Mucosa of descending colon (tissue), 3 donors: Measurements from ENCODE around the gene SOCS3. TPM values are rescaled to one million over a fixed set of nuclear protein-coding genes. Genes with fewer than 3 reads are reported as not detected.

Source experiments
- ATAC-seq: fragments of 200-7000 bp; cut with Tn5 transposase; one replicate; pipeline ENCODE4 v1.9.1; 2020; ENCODE audit warnings: mild to moderate bottlenecking, moderate library complexity
- DNase-seq, 3 donors: peaks; one replicate each; pipeline ENCODE4 v3.0.0-alpha.2; 2020
- H3K36me3 ChIP-seq: fragments of 200-600 bp; one replicate; pipeline ENCODE4 v1.8.0; 2021; ENCODE audit warnings: low read depth, mild to moderate bottlenecking
- H3K4me1 ChIP-seq: fragments of 200-600 bp; one replicate; pipeline ENCODE4 v1.8.0; 2021; ENCODE audit warnings: low read depth, mild to moderate bottlenecking
- H3K4me3 ChIP-seq: fragments of 200-600 bp; one replicate; pipeline ENCODE4 v1.8.0; 2021; ENCODE audit warnings: mild to moderate bottlenecking
- H3K9me3 ChIP-seq: fragments of 200-600 bp; one replicate; pipeline ENCODE4 v1.8.0; 2021; ENCODE audit warnings: mild to moderate bottlenecking
- intact Hi-C, 2 donors: fragments of 100-400 bp; cut with DNase I in 1 of 2; cut with micrococcal nuclease in 1 of 2; formaldehyde crosslinking; loops; one replicate each; pipeline versions ENCODE4 v1.11.0 to v1.11.1; 2022; cut with DNase I, micrococcal nuclease
- total RNA-seq, 3 donors: library from RNA; stranded (reverse); fragmentation: NEBNext Ultra II Directional in 2 of 3; extraction: Animal tissue kit (Norgen Biotek cat#: 25700) in 2 of 3; gene quantifications; one replicate each; pipeline versions ENCODE4 v1.2.1 to v1.2.4, GENCODE V29; 2021 to 2023
- TF ChIP-seq, protein P1 (sequence below): fragments of 200-600 bp; IDR thresholded peaks from one replicate; pipeline ENCODE4 v1.8.0; 2022; ENCODE audit warnings: antibody characterized with exemption, mild to moderate bottlenecking
- donor health status: DM: no; HTN: no; CAD: no; lungs with moderate emphysema.
- donor health status: DM: no; HTN: no; CAD: no.
- donor health status: DM: no; HTN: yes; CAD: no.

The SOCS3 gene
- total RNA-seq, 3 donors from 2014 or later: 21.9 to 41.3 (median 23.2) TPM

DNA sequence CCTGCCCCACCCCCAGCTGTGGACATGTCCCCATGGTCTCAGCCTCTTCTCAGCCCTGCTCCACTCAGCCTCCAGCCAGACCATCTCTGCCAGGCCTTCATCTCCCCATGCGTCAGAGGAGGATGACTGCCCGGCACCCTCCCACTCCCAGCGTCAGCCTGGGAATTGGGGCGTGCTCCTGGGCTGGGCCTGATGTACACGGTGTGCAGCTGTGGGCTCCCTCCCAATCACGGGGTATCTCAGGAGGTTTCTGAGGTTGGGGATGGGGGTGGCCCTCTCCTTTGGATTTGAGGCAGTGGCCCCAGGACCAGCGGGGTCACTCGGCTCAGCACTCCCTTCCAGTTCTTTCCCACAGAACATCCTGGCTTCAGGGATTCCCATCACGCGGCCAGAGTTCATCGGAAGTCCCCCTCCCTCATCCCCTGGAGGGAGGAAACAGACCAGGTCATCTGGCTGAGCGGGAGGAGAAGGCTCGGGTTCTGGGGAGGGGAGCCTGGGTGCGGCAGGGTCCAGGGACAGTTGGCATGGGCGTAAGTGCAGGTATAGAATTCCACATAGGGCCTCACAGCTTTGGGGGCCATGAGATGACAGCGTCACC lies 36.9 kb downstream of the SOCS3 start:
- intact Hi-C loops: no loop called here
- peak; percentile 14 for ATAC-seq

DNA sequence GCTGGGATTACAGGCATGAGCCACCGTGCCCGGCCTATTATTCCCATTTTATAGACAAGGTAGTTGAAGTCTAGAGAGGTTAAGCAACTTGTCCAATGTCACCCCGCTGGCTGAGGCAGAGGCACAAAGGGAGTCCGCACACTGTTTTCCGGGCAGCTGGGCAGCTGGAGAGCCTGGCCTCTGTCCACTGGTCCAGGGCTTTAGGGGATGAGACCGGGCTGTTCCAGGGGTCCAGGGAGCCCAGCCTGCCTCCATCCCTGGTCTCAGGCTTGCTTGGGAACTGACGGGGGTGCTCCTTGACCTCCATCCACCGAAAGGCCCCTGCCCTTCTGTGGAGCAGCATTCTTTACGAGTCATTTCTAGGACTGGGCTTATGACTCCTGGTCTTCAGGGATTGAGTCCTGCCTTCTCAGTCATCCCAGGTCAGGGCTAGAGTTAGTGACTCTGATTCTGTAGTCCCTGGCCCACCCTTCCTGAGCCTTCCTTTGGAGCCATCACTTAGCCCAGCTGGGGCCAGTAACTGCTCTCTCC lies 37.5 kb downstream of the SOCS3 start:
- peak in 1 of 3 donors; percentile 22 for DNase-seq
- TF ChIP-seq, protein P1, sequence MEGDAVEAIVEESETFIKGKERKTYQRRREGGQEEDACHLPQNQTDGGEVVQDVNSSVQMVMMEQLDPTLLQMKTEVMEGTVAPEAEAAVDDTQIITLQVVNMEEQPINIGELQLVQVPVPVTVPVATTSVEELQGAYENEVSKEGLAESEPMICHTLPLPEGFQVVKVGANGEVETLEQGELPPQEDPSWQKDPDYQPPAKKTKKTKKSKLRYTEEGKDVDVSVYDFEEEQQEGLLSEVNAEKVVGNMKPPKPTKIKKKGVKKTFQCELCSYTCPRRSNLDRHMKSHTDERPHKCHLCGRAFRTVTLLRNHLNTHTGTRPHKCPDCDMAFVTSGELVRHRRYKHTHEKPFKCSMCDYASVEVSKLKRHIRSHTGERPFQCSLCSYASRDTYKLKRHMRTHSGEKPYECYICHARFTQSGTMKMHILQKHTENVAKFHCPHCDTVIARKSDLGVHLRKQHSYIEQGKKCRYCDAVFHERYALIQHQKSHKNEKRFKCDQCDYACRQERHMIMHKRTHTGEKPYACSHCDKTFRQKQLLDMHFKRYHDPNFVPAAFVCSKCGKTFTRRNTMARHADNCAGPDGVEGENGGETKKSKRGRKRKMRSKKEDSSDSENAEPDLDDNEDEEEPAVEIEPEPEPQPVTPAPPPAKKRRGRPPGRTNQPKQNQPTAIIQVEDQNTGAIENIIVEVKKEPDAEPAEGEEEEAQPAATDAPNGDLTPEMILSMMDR: no peak
- intact Hi-C loops: no loop called here
- H3K4me1 ChIP-seq: peaks cover 8% of the 10 kb centered on the region
- no peak for ATAC-seq
- H3K4me3 ChIP-seq: no peak overlapping the region
- H3K9me3 ChIP-seq: no peaks in the 10 kb centered on the region
- no peaks in the 10 kb centered on the region for H3K36me3 ChIP-seq

More for the DNA sequence above, 36.9 kb downstream of the SOCS3 start:
- DNase-seq: peak in 1 of 3 donors; percentile 70
- Histone ChIP-seq H3K4me3 (no peak overlapping the region), H3K4me1 (peaks cover 3% of the 10 kb centered on the region), H3K9me3 (no peaks in the 10 kb centered on the region), H3K36me3 (no peaks in the 10 kb centered on the region)
- TF ChIP-seq, protein P1: no peak

DNA sequence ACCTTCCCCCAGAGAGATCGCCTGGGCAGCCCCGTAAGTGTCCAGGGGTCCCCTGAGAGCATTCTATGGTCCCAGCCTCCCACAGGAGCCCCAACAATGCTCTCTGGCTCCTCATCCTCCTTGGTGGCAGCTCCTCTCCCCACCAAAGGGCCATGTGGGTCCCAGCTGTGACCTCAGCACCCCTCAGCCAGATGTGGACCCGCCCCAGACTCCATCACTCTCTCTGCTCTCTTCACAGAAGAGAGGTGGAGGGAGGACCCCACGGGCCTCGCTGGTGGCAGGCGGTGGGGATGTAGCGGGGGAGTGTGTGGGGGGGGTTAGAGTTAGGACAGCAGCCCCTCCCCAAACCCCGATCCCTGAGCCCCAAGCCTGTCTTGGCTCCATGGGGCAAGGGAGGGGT lies 41.0 kb downstream of the SOCS3 start:
- TF ChIP-seq, protein P1: no peak
- no peak overlapping the region for H3K4me3 ChIP-seq
- intact Hi-C loops: no loop called here
- H3K36me3 ChIP-seq: no peaks in the 10 kb centered on the region
- ATAC-seq: no peak
- H3K9me3 ChIP-seq: no peaks in the 10 kb centered on the region
- DNase-seq: peak in 1 of 3 donors; percentile 39
- peaks cover 44% of the 10 kb centered on the region for H3K4me1 ChIP-seq

DNA sequence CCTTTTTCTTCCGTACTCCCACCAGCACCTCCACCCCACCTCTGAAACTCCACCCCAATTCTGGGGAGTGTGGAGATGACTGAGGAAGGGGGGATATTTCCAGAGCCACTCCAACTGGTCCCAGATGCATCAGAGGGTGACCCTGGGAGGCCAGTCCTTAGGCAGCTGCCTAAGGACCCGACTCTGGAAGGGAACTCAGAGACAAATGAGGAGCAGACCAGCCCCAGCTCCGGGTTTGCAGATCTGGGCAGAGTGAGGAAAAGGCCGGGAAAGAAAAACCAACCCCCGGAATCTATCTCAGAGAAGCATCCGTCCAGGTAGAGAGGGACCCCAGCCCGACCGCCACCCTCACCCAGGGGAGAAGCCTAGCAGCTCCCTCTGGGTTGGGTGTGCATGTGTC lies 41.5 kb downstream of the SOCS3 start:
- intact Hi-C loops: no loop called here
- TF ChIP-seq, protein P1: no peak
- Histone ChIP-seq H3K9me3 (no peaks in the 10 kb centered on the region), H3K4me1 (peaks cover 44% of the 10 kb centered on the region), H3K36me3 (no peaks in the 10 kb centered on the region), H3K4me3 (no peak overlapping the region)
- ATAC-seq: no peak
- no peak for DNase-seq

DNA sequence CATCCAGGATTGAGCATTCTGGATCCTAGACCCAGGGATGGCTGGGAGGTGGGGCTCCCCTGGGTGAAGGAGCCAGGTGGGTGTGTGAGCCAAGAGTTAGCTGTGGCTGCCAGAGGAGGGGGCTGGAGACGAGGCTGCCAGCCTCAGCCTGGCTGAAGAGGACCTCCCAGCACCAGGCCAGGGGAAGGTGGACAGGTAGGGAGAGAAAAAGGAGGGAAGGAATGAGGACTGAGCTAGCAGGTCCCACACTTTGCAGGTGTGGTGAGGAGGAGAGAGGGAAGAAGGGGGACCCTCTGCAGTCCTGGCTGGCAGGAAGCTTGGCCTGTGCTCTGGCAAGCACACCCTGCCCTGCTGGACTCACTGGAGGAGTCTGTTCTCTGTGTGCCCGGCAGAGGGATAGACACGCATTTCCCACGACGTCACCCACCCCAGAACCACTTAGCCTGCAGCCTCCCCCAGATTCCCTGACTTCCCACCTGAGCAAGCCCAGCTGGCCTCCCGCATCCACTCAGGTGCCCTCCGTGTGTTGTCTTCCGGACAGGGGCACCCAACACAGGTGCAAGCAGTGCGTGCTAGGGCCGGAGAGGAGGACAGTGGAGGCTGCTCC lies 42.0 kb downstream of the SOCS3 start:
- DNase-seq: peak in 1 of 3 donors; percentile 59
- TF ChIP-seq, protein P1: no peak
- no peak overlapping the region for H3K4me3 ChIP-seq
- peaks cover 44% of the 10 kb centered on the region for H3K4me1 ChIP-seq
- intact Hi-C loops: no loop called here
- ATAC-seq: peak; percentile 1
- H3K9me3 ChIP-seq: no peaks in the 10 kb centered on the region
- no peaks in the 10 kb centered on the region for H3K36me3 ChIP-seq
